HepG2 (cell line): Measurements from ENCODE around the gene TFEB. TPM values are rescaled to one million over a fixed set of nuclear protein-coding genes. Genes with fewer than 3 reads are reported as not detected.

ENCODE experiments used
- AHDC1 ChIP-seq: sonication (generic); formaldehyde crosslinking; IDR thresholded peaks from 2 replicates; pipeline ENCODE4 v1.5.1; 2020; ENCODE audit warnings: mild to moderate bottlenecking, missing genetic modification reagents, borderline replicate concordance
- ARHGAP35 ChIP-seq: sonication (generic); formaldehyde crosslinking; IDR thresholded peaks from 2 replicates; pipeline ENCODE4 v1.9.0; 2022; ENCODE audit warnings: mild to moderate bottlenecking, inconsistent platforms, moderate library complexity, missing genetic modification reagents, borderline replicate concordance
- CC2D1A ChIP-seq: sonication (generic); formaldehyde crosslinking; IDR thresholded peaks from 2 replicates; pipeline ENCODE4 v1.8.1; 2023; ENCODE audit warnings: mild to moderate bottlenecking, missing genetic modification reagents
- JARID2 ChIP-seq: sonication (generic); formaldehyde crosslinking; IDR thresholded peaks from 2 replicates; pipeline ENCODE4 v1.8.1; 2023; ENCODE audit warnings: missing genetic modification reagents, inconsistent platforms; ENCODE audit not compliant: insufficient replicate concordance
- KAT8 ChIP-seq: IDR thresholded peaks from 2 replicates; pipeline ENCODE4 v1.6.1; 2016; ENCODE audit warnings: missing genetic modification reagents, missing compliant biosample characterization
- KDM3A ChIP-seq: IDR thresholded peaks from 2 replicates; pipeline ENCODE4 v1.6.1; 2018; ENCODE audit warnings: low read depth, missing compliant biosample characterization
- MAX ChIP-seq: IDR thresholded peaks from 2 replicates; pipeline ENCODE4 v1.6.1; 2012; ENCODE audit warnings: inconsistent platforms
- THAP8 ChIP-seq: sonication (generic); formaldehyde crosslinking; IDR thresholded peaks from 2 replicates; pipeline ENCODE4 v1.5.1; 2020; ENCODE audit warnings: missing genetic modification reagents, mild to moderate bottlenecking, borderline replicate concordance
- YEATS2 ChIP-seq: sonication (generic); formaldehyde crosslinking; IDR thresholded peaks from 2 replicates; pipeline ENCODE4 v1.4.0; 2020; ENCODE audit warnings: missing genetic modification reagents, borderline replicate concordance
- ZBTB37 ChIP-seq: sonication (generic); formaldehyde crosslinking; IDR thresholded peaks from 2 replicates; pipeline ENCODE4 v1.4.0; 2020; ENCODE audit warnings: mild to moderate bottlenecking, missing genetic modification reagents
- ZFP1 ChIP-seq: IDR thresholded peaks from 2 replicates; pipeline ENCODE4 v1.6.1; 2016
- ZFX ChIP-seq: sonication (generic); formaldehyde crosslinking; IDR thresholded peaks from 2 replicates; pipeline ENCODE4 v1.4.0; 2020; ENCODE audit warnings: mild to moderate bottlenecking, low read depth, missing genetic modification reagents, moderate library complexity
- ZNF143 ChIP-seq: sonication (generic); formaldehyde crosslinking; IDR thresholded peaks from 2 replicates; pipeline ENCODE4 v1.4.0; 2020; ENCODE audit warnings: missing genetic modification reagents
- ZNF362 ChIP-seq: sonication (generic); formaldehyde crosslinking; IDR thresholded peaks from 2 replicates; pipeline ENCODE4 v1.4.0; 2020; ENCODE audit warnings: missing genetic modification reagents, mild to moderate bottlenecking, borderline replicate concordance
- ZNF589 ChIP-seq: sonication (generic); formaldehyde crosslinking; conservative IDR thresholded peaks from 2 replicates; pipeline ENCODE4 v1.8.0; 2022; ENCODE audit warnings: mild to moderate bottlenecking, moderate library complexity, missing genetic modification reagents
- ZNF816 ChIP-seq: sonication (generic); formaldehyde crosslinking; IDR thresholded peaks from 2 replicates; pipeline ENCODE4 v1.8.0; 2022; ENCODE audit warnings: missing genetic modification reagents, mild to moderate bottlenecking, borderline replicate concordance
- ZXDC ChIP-seq: sonication (generic); formaldehyde crosslinking; IDR thresholded peaks from 2 replicates; pipeline ENCODE4 v1.5.0; 2020; ENCODE audit warnings: mild to moderate bottlenecking, missing genetic modification reagents
- polyA plus RNA-seq, 8 experiments: library from polyadenylated mRNA; depleted of rRNA in 3 of 8; stranded (reverse) in 7 of 8; unstranded in 1 of 8; fragments of >200 nt; fragmentation: Illumina TruSeq in 4 of 8; extraction: Trizol in 4 of 8; gene quantifications; 2 replicates each; pipeline versions ENCODE4 v1.2.1 to v1.2.3, GENCODE V29; 2011 to 2016; ENCODE audit warnings: low read depth in 4 of 8, missing spikeins in 1 of 8, mixed read lengths in 1 of 8; ENCODE audit not compliant: insufficient read depth in 1 of 8
- total RNA-seq, 5 experiments: library from RNA; depleted of rRNA; stranded (reverse); fragments of >200 nt; fragmentation: Illumina TruSeq; extraction: Trizol; gene quantifications; 2 replicates each; pipeline ENCODE4 v1.2.3, GENCODE V29; 2016; ENCODE audit warnings: low read depth in 1 of 5

Gene TFEB
- total and polyA plus RNA-seq, 2 of the 13 experiments (the other 11 are each of a cell fraction or from before 2014, with no cell fraction given), result 13.3 to 18.7 TPM

- no peak for TF ChIP-seq ZNF362 (CRISPR knock-in tag)
- peak; percentile 80 for TF ChIP-seq KAT8 (CRISPR knock-in tag)
- peak; percentile 95 for TF ChIP-seq ZNF143 (CRISPR knock-in tag)
- TF ChIP-seq ZXDC (CRISPR knock-in tag), result no peak
- peak; percentile 72; the same call in 1 of the 2 replicates for TF ChIP-seq CC2D1A (CRISPR knock-in tag)
- TF ChIP-seq JARID2 (CRISPR knock-in tag), result peak; percentile 66
- TF ChIP-seq ZFX, result no peak
- TF ChIP-seq ZNF816 (CRISPR knock-in tag), result no peak
- TF ChIP-seq YEATS2 (CRISPR knock-in tag), result peak; percentile 82
- no peak; the same call in 1 of the 2 replicates for TF ChIP-seq ZFP1 (CRISPR knock-in tag)
- no peak for TF ChIP-seq ARHGAP35 (CRISPR knock-in tag)
- TF ChIP-seq ZBTB37 (CRISPR knock-in tag), result no peak
- TF ChIP-seq AHDC1, result no peak
- TF ChIP-seq ZNF589, result no peak
- TF ChIP-seq THAP8 (CRISPR knock-in tag), result no peak
- TF ChIP-seq MAX, result peak; percentile 67; the same call in 1 of the 2 replicates
- peak; percentile 77; the same call in 1 of the 2 replicates for TF ChIP-seq KDM3A (CRISPR knock-in tag)
Observed at GRCh38 chr6:41735427-41736185, at the start of gene TFEB (continued).
